ENCODE results near the gene ULK4.

ULK4 gene

DNA sequence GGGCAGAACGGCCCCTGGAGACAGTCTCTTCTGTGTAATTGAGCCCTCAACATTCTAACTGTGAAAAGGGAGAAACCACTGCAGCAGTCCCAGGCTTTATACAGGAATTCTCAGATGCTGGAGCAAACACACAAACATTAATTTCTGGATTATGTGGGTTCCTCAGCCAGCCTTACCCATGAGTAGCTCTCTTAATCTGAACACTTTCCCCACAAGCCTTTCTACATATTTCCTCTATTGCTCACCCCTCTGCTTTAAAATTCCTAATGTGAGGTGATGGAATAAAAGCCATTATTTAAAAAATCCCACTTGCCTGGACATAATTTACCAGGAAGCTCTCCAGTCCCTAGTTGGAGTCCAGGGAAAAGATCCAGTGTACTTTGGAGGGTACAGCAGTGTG, 623.6 kb downstream of the ULK4 start:
- H3K27ac ChIP-seq (replicated peaks) = no peak overlapping the region
- no peak overlapping the region for H3K4me3 ChIP-seq (replicated peaks; ENCODE audit: insufficient read depth, low read length)
- TF ChIP-seq CTCF (IDR thresholded peaks at IDR 0.05; ENCODE audit: insufficient read depth, low read length) = no peak
- no peak for TF ChIP-seq REST (IDR thresholded peaks at IDR 0.05; ENCODE audit: insufficient replicate concordance, low read depth)
- TF ChIP-seq GABPA (IDR thresholded peaks at IDR 0.05; ENCODE audit: low read depth) = no peak
- no peak for TF ChIP-seq SPI1 (IDR thresholded peaks at IDR 0.05; ENCODE audit: borderline replicate concordance, low read depth)
- no peaks in the 10 kb centered on the region for H3K27me3 ChIP-seq (ENCODE audit: insufficient read depth, poor library complexity, severe bottlenecking)
- DNase-seq (ENCODE audit: low read depth in 1 of 2, low spot score in 1 of 2) = no peak

- Histone ChIP-seq H3K4me3 (replicated peaks; ENCODE audit: insufficient read depth, low read length) (no peak overlapping the region), H3K27me3 (ENCODE audit: insufficient read depth, poor library complexity, severe bottlenecking) (no peaks in the 10 kb centered on the region), H3K27ac (replicated peaks) (no peak overlapping the region)
- no peak for TF ChIP-seq CTCF (IDR thresholded peaks at IDR 0.05; ENCODE audit: insufficient read depth, low read length)
- no peak for TF ChIP-seq POLR2AphosphoS5 (IDR thresholded peaks at IDR 0.05; ENCODE audit: low read depth)
- no peak for TF ChIP-seq SPI1 (IDR thresholded peaks at IDR 0.05; ENCODE audit: borderline replicate concordance, low read depth)
- TF ChIP-seq REST (IDR thresholded peaks at IDR 0.05; ENCODE audit: insufficient replicate concordance, low read depth) = no peak
- no peak for TF ChIP-seq GABPA (IDR thresholded peaks at IDR 0.05; ENCODE audit: low read depth)
- no peak for DNase-seq (ENCODE audit: low read depth in 1 of 2, low spot score in 1 of 2)
These were observed 627.5 kb downstream of the ULK4 start for GRCh38 chr3:41334426-41334825.

- no peaks in the 10 kb centered on the region for H3K27me3 ChIP-seq (ENCODE audit: insufficient read depth, poor library complexity, severe bottlenecking)
- no peak for DNase-seq (ENCODE audit: low read depth in 1 of 2, low spot score in 1 of 2)
These were observed 630.9 kb downstream of the ULK4 start for GRCh38 chr3:41331041-41331440.

More at GRCh38 chr3:41331041-41331440, 630.9 kb downstream of the ULK4 start:
- no peak overlapping the region for H3K27ac ChIP-seq (replicated peaks)
- H3K4me3 ChIP-seq (replicated peaks; ENCODE audit: insufficient read depth, low read length) = no peak overlapping the region
- TF ChIP-seq GABPA (IDR thresholded peaks at IDR 0.05; ENCODE audit: low read depth) (no peak), SPI1 (IDR thresholded peaks at IDR 0.05; ENCODE audit: borderline replicate concordance, low read depth) (no peak), CTCF (IDR thresholded peaks at IDR 0.05; ENCODE audit: insufficient read depth, low read length) (no peak), POLR2AphosphoS5 (IDR thresholded peaks at IDR 0.05; ENCODE audit: low read depth) (no peak), REST (IDR thresholded peaks at IDR 0.05; ENCODE audit: insufficient replicate concordance, low read depth) (no peak)
